Activated CD4-positive, alpha-beta T cell treated with anti-CD3 and anti-CD28 coated beads, Interleukin-2, amount 50 U/mL, for 16 hours (primary cell): Measurements from ENCODE around the gene ANGEL1.
A peak's percentile ranks its signal among the peaks of the same experiment; 100 is the strongest.

Source experiments
- DNase-seq: peaks from one replicate; pipeline ENCODE4 v3.0.0-alpha.2; 2020

Gene ANGEL1

DNA sequence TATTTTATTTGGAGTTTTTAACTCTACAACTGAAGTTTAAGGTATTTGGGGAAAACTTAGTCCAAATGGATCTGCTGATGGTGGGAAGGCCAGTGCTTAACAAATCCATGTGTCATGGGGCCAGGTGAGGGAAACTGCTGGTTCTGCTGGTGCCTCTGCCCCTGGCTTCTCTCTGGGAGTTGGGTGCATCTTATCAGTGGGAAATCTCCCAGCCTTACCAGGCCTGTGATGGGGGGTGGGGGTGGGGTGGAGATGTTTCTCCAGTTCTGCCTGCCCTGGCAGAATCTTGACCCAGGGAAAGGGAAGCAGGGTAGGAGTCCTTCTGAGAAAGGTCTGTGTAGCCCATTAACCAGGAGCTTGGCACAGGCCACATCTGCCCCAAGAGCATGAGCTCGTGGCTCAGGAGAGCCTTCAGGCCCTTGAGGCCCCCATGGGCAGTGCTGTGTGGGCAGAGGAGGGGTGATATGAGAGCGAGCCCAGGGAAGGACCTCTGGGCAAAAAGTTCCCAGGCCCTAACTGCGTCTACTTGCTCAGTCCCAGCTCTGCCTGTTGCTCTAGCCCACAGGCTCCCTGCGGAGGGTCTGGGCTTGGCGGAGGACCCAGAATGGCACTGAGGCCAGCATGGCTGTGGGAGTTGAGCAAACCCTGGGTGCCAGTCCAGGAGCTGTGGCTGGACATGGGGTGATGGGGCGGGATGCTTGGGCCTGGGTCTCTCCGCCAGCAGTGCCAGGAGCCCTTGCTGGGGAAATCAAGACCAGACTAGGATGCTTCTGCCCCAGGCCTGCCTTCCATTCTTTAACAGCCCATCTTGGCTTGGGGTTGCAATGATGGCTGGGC lies 33.2 kb downstream of the ANGEL1 start:
- DNase-seq, result no peak

DNA sequence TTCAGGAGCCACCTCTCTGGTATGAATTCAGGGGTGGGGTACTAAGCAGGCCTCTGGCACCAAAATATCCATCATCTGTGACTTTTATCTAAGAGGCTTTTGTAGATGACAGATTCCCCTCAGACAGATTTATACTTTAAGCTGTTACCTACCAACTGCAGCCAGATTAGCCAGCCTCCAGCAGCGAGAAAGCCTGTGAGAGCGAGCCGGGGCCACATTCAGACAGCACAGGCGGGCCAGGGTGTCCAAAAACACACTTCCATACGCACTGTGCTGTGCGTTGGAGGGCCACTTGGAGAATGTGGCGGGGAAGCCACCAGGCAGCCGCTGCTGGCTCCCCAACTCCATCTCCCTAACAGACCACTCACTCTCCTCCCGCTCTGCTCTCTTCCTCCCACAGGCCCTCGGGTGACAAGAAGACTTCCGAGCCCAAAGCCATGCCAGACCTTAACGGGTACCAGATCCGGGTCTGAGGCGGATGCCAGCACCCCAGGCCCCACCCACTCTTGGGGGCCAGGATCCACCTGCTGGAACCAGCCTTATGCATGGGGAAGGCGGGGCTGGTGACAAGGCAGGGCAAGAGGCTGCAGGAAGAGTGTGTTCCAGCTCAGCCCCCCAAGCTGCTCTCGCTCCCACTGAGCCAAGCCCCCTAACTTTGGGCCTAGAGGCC lies 34.0 kb downstream of the ANGEL1 start:
- no peak for DNase-seq

DNA sequence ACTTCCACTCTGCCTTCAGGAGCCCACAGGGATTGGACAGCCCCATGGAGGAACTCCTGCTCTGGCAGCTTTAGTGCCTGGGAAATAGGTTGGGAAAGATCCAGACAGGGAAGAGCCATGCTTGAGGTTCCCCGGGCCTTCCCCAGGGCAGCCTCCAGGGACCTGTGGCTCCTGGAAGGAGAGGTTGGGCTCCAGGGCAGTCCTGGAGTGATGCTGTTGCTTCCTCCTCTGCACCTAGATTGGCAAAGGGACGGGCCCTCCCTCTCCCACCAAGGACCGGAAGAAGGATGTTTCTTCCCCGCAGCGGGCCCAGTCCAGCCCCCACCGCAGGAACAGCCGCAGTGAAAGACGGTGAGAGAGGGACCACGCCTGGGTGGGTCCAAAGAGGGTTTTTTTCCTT lies 35.0 kb downstream of the ANGEL1 start:
- DNase-seq, result no peak

DNA sequence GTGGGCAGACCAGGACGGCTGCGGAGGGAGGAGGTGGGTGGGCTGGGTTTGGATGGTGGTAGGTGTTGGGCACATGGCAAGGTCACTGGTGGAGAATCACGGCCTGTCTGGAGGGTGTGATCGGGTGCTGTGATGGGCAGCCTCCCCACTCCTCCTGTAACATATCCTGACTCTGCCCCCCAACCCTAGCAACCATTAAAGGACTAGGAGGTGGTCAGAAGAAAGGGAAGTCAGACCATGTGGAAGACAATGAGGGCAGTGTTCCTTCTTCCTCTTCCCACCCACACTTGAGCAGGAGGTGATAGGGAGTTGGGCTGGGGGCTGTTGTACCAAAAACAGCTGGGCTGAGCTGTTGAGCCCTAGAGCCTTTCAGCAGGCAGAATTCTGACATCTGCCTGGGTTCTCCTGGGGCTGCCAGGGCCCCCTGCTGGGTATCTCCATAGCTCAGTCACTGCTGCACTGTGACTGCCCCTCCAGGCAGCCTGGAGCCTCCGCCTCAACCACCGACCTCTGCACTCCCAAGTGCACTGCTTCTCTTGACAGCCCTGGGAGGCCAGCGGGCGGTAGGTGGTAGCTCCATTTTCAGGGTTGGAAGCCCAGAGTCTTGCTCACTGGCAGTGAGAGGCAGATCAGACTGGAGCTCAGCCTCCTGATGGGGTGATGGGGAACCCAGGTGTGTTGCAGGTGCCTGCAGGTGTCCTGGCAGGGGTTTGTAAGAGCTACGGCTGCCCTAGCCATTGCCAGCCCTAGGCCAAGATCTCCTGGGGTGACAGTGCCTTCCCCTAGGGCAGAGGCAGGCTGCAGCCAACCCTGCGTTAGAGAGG lies 36.0 kb downstream of the ANGEL1 start:
- DNase-seq, result no peak

DNA sequence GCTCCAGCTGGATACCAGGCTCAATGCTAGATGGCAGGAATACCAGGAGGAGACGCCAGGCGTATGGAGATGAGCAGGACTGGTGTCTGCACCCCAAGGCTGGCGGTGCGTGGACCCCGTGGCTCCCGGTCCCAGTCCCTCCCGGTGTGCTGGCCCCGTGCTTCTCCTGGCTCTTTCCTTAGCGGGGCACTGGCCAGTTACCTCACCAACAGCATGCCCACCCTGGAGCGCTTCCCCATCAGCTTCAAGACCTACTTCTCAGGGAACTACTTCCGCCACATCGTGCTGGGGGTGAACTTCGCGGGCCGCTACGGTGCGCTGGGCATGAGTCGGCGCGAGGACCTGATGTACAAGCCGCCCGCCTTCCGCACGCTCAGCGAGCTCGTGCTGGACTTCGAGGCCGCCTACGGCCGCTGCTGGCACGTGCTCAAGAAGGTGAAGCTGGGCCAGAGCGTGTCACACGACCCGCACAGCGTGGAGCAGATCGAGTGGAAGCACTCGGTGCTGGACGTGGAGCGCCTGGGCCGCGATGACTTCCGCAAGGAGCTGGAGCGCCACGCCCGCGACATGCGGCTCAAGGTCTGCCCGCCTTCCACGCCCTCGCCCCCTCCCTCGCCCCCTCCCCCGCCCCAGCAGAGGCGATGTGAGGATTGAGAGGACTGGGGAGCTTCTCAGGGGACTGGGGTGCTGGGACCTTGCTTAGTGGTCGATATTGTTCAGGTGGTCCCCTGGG lies 36.8 kb downstream of the ANGEL1 start:
- no peak for DNase-seq

DNA sequence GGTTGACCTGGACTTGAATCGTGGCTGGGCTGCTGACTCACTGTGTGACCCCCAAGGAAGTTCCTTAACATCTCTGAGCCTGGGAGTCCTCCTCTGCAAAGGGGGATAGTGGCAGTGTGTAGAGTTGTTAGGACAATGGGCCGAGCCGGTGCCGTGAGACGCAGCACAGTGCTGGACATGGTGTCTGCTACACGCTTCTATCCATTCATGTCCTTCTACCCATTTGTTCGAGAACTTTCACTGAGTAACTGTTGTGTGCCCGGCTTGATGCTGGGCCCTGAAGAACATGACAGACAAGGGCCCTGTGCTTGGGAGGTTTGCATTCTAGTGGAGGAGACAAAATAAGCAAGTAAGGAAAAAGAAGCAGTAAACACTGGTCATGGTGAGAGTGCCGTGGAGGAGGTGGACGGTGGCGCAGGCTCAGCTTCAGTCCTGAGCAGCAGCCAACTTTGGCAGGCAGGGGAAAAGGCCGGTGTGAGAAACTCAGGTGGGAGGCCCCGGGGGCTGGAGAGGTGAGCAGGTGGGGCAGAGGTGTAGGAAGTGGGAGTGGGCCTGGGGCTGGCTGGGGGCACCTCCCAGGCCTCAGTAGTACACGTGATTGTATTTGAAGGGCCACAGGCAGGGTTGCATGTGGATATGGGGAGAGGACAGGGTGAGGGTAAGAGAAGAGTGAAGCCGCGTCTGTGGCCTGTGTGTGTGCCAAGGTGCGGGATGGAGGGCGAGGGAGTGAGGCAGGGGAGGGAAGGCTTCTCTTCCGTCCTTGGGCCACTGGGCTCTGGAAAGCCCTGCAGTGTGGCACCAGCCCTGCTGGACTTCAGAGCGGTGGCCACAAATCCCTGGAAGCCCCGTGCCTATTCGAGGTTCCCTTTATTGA lies 37.6 kb downstream of the ANGEL1 start:
- DNase-seq, result no peak

DNA sequence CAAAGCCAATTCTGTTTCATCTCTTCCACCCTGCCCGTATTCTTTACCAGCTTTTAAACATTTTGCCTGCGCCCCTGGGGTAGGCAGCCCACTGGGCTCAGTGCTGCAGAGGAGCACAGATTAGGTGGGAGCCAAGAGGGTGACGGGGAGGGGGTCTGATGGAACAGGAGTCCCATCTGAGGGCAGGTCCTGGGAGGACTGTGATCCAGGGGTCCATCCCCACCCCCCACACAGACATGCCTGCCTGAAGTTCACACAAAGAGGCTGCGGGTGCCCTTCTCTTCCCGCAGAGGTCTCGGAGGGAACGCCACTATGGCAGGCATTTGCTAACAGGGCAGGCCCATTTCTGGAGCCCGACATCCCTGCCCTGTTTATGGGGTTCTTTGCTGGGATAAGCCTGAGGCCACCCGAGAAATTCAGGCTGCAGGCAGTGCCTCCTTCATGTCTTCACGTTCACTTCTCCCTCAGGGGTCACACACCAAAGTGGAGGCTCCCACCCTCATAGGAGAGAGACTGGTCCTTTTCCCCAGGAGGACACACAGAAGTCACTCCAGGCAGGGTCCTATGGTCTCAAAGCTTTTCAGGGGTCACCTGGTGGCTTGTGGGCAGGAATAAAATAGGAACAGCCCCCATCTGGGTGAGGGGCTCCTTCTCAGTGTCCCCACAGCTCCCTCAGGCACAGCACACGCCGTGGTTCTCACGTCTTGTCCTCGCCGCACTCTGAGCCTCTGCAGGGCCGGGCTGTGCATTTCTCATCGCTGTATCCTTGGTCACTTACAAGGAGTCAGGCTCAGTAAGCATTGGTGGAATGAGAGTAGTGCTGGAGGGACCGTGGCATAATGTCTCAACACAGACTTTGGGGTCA lies 38.5 kb downstream of the ANGEL1 start:
- no peak for DNase-seq

DNA sequence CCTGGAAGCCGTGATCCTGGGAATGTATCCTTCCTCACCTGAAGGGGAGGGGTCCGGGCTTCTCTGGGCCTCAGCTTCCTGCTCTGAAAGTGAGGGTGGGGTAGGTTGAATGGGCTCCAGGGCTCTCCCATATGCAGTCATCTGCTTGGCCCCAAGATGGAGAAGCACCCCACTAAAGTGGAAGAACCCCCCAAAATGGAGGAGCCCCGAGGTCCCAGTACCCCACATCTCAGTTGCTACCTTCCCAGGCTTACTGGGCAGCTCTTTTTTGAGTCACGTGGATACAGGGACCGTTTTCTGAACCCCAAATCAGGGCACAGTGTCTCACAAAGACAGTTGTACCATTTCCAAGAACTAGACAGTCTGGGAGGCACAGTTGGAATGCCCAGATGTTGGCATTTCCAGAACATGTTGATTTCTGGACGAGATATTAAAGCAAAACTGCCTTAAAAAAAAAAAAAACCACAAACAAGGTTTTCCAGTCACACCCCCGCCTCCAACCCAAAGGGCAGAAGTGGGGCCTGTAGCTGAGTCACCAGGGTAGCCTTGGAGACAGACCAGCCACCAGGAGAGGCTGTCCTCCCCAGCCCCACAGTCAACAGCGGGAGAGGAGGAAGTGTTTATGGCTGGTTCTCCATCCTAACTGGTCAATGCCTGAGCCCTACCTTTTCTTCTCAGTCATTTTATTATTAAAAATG lies 39.3 kb downstream of the ANGEL1 start:
- peak; percentile 35 for DNase-seq

DNA sequence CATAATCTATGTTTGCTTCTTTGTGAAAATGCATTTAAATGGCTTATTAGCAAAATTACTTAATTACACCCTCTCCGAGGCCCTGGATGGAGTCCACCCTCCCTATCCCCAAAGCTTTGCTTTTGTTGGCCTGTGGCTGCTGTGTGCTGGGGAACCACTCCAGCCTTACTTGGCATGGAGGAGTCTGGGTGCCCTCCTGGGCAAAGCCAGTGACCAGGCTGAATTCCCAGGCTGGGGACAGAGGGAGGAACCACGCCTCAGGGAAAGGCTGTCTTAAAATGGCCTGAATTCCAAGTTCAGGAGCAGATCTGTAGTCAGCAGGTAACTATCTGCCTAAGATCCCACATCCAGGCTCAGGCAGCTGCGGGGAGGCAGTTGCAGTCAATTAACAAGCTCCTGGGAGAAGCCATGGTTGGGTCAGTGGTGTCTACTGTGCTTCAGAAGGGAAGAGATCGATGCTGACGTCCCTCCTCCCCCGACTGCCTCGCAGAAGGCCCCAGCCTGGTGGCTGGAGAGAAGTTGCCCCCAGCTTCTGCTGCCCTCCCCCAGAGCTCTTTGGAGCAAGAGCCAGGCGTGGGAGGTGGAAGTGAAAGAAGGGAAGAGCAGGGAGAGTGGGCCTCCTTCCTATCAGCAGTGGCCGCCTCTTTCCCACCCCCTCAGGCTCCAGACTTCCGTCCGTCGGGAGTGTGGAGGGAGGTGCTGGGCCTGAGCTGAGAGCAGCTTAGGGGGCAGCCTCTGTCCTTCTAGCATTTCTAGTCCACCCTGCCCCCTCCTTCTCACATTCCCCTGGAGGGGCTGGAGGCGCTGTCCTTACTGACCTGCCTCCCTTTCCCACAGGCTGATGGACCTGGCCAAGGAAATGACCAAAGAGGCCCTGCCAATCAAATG lies 40.1 kb downstream of the ANGEL1 start:
- no peak for DNase-seq

DNA sequence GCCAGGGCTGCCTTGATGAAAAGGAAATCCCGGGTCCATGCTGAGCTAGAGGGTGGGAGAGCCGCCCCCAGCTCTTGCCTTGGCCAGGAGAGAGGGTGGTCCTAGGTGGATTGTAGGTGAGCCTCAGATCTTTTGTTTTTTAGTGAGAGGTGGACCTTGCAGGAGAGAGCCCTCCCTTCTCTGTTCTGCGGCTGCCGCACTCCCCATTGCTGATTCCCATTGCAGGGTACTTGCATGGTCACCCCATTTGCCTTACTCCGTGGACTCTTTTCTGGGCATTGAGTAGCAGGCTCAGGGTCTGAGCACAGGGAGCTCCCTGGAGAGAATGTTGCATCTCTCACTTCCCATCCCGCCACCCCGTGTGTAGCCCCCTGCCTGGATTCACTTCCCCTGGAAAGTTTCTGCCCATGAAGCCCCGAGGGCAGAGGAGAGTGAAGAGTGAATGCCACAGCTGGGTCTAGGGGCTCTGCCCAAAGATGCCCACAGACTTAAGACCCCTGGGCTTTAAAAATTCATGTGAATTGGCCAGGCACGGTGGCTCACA lies 41.2 kb downstream of the ANGEL1 start:
- no peak for DNase-seq

DNA sequence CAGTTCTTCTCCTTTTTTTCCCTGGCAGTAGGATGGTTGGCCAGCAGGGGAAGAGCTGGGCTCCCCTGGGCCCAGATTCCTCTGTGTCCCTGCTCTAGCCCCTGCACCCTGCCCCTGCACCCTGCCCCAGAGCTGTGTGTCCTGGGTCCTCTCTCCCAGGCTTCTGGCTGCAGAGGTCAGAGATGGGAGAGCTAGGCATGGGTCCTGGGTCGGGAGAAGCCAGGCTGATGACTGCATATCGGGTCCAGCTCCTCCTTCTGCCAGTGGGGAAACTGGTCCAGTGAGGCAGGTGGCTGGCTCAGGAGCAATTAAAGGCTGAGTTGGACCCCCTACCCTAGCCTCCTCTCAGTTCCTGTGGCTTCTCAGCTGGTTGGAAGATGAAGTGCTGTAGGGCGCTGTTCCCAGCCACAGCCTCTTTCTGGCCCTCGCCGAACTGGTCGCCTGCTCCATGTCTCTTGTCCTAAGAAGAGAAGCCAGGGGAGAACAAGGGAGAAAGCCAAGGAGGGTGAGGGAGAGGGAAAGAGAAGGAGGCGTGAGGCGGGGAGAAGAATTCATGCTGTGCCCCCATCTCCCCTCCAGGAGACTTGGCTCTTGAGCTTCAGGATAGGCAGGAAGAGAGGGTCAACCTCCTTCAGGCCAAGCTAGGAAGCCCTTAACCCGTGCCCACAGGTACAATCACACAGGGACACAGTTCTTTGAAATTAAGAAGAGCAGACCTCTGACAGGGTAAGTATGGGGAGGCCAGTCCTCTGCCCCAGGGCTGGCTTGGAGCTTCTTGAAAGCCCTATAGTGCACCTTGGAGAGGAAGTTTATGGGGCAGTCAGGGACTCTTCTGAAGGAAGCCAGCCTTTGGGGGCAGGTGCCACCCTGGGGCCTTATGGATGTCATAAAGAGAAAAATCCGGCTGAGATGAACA lies 41.9 kb downstream of the ANGEL1 start:
- DNase-seq, result no peak

DNA sequence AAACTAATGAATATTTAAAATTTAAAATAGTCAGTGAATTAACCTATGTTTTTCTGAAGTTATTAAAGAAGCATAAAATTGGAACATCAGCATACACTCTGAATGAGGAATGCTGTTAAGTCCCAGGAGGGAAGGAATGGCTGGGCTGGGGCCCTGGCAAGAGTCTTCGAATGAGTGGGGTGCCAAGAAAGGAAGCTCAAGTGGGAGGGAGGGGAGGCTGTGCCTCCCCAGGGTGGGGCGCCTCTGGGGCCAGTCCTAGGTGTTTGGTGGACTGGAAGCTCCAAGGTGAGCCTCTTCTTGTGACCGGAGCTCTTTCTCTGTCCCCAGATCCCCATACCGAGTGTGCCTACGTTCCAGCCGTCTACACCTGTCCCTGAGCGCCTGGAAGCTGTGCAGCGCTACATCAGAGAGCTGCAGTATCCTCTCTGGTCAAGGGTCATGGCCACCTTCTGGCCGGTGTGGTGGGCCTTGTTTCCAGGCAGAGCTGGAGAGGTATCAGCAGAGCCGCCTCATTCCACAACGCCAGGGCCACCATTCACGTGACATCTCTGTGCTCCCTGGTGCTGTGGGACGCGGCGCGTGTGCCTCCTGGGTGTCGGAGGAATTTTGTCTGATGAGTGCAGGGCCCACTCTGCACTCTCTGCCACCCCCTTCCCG lies 42.9 kb downstream of the ANGEL1 start:
- DNase-seq, result no peak

DNA sequence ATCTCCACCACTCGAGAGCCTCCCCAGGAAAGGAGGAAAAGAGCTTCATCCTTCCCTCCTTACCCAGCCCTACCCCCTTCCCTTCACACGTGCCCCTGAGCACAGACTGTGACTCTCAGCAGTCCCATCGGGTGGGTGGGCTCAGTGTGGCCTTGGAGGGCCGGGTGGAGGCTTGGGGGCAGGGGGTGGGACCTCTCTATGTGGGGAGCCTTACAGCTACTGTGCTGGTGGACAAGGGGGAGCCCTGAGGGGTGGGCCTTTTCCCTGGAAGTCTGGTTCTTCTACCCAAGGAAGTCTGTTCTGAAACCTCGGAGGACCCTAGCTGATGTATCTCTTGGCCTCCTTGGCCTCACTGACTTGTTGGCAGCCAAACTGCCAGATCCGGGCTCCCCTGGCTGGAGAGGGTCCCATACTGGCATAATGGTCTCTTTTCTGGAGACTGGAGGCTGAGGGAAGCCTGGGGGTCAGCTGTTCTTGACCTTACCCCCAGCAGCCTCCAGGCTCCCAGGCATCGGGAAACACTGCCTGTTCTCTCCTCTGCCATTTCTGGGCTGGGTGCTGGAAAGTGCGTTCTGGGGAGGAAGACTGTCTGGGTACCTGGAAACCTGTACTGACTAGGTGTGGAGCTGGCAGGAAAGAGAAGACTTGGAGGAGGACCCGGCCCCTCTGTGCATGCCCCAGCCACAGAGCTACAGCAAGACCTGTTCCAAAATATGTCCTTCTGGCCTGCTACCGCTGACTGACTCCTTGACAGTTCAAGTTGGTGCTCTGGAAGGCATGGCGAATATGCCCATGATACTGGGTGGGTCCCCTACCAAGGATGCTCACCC lies 43.8 kb downstream of the ANGEL1 start:
- DNase-seq, result no peak

DNA sequence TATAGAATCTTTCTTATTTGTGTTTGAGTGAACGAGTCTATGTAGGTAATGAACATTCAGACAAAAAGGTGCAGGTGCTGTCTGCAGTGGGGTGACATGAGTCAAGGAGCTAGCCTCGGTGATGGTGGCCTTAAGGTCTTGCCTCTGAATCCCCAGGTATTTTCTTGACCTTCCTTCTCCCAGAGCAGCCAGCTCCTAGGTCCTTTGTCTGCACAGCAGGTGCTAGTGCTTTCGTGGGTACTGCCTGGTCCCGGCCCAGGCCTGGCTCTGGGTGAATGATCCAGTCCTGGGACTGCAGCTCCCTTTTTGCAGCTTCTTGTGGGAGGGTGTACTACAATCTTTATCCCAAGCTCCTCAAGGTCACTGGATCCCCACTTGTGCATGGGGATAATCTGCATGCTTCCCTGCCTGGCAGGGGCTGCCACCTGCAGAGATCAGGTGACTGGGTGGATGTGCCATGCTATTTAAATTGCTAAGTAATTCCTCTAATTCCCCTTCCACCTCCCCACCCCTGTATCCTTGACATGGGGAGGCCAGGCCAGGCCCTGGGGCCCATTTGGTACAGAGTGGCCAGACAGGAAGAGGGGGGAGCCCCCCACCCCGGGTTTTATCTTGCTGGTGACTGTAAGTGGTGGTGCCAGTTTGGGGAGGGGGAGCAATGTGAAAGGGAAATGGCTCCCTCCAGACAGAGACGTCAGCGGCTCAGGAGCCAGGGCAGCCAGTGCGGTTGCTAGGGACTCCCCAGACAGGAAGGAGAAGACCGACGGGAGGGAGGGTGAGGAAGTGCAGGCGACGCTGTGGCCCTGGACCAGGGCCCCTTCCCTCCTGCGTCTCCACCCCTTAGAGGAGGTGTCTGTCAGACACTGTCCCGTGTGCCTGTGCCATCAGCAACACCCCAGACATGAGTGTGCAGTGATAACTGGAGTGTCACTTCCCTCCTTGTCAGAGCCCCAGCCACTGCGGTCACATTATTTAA lies 44.7 kb downstream of the ANGEL1 start:
- peak; percentile 83 for DNase-seq

DNA sequence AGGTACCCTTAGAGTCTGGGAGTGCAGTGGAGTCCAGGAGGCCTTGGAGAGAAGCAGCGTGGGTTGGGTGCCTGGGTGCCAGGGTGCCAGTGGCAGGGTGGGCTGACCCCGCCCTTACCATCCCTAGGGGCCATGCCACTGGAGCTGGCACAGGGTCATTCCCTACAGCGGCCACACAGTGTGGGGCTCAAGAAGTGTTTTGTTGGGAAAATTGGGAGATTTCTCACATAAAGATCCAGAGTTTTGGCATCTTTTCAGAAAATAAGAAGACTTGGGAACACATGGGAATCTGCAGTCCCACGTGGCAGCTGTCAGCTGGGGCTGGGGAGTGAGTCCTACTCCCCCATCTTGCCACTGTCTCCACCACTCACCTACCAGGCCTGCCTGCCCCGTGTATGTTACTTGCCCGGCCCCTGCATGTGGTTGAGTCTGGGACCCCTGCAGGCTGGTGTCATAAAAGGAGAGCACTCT lies 47.2 kb downstream of the ANGEL1 start:
- no peak for DNase-seq
